Effector CD4-positive, alpha-beta T cell (primary cell): Measurements from ENCODE around the gene KLHL36.
A peak's percentile ranks its signal among the peaks of the same experiment; 100 is the strongest.

Experiments used
- DNase-seq: peaks from one replicate; pipeline ENCODE4 v3.0.0-alpha.2; 2020
- total RNA-seq: gene quantifications from one replicate; lab custom pipeline; 2026; lab: John Stamatoyannopoulos, UW

Gene KLHL36
- total RNA-seq = 114 reads per million, percentile 85 among the genes with 10 or more reads in this experiment

DNA sequence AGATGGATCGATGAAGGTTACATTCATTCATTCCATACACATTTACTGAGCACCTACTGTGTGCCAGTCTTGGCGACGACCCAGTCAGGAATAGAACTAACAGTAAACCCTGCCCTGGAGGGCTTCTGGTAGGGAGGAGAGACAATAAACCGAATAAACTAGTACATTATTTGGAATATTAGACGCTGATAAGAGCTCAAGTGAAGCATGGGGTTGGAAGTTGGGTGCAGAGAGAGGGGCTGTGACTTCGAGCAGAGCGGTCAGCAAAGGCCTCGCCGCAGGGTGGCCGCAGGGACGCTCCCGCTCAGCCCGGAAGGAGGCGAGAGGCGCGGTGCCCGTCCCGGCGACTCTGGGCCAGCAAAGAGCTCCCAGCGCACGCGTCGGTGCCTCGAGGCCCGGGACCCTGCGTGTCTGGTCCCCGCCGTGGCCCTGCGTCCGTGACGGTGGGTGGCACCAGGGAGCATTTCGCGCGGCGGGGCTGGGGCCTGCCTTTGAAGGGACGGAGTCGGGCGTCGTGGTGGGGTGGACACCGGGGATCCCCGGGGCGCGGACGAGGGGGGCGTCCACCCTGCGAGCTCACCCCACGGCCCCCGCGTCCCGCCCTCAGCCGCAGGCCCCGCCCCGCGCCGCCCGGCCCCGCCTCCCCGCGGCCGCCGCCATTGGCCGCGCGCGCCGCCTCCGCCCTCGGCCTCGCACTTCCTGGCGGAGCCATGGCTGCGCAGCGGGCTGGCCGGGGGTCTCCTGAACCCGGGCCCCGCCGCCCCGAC lies at the start of gene KLHL36:
KLHL36 (plus strand) TSS at position 684 of the 767 bp plus-strand sequence. CDS start 2,357 bp downstream, outside the sequence.
- peak; percentile 58 for DNase-seq

DNA sequence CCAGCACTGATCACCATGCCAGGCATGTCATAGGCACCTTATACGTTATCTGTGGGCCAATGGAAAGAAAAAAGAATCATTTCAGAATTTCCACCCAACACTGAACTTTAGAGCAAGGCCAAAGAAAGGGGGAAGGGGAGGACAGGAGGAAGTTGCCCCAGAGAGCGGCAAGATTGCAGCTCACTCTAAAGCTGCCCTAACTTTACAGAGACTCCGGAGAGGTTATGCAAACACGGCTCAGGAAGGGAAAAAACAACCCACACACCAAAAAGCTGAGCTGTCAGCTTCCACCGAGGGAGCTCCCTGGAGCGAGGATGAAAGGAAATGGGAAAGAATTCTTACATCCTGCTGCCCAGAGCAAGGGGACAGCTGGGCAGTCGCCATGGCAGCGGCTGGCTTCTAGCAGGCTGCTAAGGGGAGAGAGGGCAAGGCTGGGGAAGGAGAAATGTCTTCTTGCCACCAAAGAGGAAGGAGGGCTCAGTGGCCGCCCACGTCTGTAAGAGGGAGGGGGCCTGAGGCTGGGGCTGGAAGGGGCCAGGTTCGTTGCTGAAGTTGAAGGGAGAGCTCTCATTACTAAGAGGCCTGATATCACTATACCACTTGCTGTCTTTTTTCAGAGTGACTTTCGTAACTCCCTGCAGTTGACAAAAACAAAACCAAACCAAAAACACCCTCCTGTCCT lies 48.6 kb upstream of the KLHL36 start:
- no peak for DNase-seq

DNA sequence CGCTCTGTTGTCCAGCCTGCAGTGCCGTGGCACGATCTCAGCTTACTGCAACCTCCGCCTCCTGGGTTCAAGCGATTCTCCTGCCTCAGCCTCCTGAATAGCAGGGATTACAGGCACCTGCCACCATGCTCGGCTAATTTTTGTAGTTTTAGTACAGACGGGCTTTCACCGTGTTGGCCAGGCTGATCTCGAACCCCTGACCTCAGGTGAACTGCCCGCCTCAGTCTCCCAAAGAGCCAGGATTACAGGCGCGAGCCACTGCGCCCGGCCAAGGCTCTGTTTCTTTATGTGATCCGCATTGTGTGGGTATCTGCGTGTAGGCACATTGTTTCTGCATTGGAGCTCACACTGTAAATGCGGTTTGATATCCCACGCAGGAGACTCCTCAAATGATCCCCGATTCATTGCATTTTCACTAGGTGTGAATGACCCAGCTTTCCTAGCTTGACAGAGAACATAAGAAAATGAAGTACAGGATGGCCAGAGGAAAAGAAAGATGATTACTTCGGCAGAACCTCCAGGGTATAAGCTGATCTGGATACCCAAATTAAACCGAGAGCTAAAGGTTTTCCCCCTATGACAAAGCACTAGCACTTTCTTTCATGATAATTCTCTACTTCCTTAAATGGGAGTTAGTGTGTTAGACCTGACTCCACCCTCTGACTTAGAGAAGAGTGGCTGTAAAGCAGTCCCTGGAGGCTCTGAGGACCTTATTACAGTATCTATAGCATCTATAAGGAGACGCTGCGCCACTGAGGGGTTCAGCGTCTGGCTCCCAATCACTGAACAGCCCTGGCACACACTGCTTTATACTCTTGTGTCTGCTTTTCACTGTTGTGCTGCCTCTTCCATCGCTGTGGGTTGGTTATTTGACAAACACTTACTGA lies 47.7 kb upstream of the KLHL36 start:
- DNase-seq = peak; percentile 39

DNA sequence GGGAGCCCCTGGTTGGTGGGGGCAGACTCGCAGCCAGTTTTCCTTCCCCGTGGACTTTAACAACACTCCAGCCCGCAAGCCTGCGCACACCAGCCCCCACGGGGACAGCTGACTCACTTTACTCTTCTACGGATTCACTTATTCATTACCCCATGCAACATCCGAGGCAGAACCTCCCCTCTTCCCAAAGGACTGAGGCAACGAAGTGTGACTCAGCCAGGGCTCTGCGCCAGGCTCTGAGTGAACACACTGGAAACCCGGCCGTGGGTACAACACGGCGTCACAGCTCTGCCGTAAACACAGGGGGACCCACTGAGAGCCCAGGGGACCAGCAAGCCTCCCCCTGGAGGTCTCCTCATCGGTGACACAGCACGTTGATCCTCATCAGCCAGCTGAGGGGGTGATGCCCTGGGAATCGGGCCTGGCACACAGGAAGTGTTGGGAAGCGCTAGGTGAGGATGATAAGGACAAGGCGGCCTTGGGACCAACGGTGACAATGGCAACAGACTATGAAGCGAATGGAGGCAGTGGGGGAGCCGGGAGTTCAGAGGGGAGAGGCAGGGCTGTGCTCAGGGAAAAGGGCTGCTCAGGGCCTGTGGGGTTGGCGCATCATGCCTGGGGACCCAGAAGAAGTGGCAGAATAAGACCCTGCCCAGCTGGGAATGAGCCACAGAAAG lies 45.0 kb upstream of the KLHL36 start:
- DNase-seq = no peak

DNA sequence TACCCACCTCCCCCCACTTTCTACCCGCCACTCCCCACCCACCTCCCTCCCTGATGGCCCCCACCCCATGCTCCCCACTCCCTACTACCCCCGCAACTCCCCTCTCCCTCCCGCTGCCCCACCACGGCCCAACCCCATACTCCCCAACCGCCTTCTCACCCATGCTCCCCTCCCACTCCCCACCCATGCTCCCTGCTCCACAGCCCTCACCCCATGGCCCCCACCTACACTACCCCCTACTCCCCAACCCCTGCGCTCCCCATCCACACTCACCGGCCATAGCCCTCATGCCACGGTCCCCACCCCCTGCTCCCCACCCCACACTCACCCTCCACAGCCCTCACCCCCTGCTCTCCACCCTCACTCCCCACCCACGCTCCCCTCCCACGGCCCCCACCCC lies 44.4 kb upstream of the KLHL36 start:
- no peak for DNase-seq

DNA sequence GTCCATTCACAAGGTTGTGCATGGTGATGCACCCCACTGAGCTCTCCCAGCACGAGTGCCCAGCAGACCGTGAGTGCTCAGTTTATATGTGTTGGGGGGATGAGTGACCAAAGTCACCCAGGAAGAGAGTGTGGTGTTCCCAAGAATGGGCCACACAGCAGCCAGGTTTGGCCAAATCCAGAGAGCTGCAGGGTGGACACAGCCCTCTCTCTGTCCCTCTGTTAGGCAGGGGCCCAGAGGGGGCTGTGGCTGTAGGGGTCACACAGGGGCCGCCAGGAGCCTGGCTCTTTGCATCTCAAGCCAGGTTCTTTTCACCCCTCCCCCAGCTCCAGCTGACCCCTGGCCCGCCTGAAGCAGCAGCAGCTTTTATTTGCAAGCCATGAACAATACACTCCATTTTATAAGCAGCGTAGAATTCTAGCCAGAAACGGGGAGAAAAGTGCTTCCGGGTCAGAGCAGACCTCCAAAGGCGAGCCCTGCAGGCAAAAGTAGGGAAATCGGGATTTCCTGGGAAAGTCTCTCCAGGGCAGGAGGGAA lies 43.8 kb upstream of the KLHL36 start:
- DNase-seq = no peak

DNA sequence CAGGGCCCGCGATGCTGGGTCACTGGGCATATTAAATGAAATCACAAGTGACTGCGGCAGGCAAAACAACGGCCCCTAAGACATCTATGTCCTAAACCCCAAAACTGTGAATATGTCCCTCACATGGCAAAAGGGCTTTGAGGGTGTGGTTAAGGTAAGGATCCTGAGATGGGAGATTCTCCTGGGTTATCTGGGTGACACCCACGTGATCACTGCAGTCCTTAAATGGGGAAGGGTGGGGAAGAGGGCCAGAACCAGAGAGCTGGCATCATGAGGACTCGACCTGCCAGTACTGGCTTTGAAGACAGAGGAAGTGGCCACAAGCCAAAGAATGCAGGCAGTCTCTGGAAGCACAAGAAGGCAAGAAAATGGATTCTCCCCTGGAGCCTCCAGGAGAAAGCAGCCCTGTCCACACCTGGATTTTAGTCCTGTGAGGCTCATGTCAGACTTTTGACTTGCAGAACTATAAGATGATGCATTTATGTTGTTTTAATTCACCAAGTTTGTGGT lies 42.9 kb upstream of the KLHL36 start:
- no peak for DNase-seq

DNA sequence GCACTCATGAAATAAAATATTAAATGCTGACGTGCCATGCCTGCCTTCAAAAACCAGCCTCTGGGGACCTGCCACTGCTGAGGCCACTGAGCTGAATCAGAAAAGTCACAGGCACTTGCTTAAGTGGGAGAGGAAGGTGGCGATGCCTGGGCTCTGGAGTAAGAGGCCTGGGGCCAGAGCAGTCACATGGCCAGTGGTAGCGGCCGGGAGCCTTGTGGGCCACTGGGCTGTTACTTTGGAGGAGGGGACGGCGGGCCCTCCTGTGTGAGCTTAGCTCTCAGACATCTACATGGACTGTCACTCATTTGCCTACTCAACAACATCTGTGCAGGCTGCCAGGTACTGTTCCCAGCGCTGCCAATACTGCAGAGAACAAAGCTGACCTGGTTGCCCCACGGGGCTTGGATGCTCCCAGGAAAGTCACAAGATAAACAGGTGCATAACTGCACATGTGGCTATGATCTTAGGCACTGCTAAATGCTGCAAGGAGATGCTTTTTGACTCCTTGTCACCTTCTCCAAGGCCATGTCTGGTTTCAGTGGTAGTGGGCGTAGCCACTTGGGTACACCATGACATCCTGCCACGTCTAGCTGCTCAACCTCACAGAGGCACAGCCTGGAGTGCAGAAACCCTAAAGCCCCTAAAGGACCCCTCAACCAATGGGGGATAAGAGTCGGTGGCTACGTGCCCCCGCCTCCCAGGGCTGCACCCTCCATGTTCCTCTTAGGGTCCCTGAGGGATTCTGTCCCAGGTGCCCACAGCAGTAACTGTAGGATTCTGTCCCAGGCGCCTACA lies 42.0 kb upstream of the KLHL36 start:
- no peak for DNase-seq

DNA sequence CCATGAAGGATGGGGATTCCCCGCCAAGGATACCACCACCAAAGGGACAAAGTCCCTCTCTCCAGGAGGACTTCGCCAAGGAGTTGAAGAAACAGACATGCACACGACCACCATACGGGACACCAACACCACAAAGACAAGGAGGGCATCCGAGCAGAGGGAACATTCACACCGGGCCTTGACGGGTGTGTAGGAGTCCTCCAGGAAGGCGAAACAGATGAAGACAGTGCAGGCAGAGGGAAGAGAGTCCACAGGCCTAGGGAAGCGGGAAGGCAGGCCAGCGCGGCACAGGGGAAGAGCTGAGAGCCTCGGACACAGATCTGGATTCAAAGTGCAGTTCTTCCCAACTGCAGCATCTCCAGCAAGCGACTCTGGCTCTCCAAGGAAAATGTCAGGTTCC lies 41.2 kb upstream of the KLHL36 start:
- no peak for DNase-seq

DNA sequence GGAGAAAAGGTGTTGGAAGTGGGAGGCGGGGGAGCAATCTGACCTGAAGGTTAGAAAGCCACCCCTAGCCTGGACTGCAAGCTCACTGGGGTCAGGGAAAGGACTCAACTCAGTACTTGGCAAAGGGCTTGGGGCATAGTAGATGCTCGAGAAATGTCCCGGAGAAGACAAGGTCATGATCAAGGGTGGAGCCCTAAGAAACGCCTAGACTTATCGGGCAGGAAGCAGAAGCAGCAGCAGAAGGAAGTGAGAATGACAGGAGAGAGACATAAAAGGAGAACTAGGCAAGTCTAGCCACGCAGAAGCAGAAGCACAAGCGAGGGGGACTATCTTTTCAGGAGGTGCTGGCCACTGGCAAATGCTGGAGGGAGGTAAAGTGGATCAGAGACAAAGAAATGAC lies 40.6 kb upstream of the KLHL36 start:
- no peak for DNase-seq

DNA sequence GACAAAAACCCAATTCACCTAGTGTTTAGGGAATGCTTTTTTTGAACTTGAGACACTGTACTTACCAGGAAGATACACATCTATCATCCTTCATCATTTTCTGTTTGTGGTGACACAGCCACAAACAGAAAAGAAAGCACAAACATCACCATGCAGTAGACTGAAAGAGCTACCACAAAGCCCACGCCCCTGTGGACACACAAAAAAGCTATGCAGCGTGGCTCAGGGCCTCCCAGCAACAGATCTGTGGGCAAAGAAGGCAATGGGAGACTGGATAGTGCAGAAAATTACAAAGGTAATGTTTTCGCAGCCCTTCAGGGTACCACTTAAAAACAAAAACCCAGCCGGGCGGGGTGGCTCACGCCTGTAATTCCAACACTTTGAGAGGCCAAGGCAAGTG lies 40.0 kb upstream of the KLHL36 start:
- DNase-seq = no peak

DNA sequence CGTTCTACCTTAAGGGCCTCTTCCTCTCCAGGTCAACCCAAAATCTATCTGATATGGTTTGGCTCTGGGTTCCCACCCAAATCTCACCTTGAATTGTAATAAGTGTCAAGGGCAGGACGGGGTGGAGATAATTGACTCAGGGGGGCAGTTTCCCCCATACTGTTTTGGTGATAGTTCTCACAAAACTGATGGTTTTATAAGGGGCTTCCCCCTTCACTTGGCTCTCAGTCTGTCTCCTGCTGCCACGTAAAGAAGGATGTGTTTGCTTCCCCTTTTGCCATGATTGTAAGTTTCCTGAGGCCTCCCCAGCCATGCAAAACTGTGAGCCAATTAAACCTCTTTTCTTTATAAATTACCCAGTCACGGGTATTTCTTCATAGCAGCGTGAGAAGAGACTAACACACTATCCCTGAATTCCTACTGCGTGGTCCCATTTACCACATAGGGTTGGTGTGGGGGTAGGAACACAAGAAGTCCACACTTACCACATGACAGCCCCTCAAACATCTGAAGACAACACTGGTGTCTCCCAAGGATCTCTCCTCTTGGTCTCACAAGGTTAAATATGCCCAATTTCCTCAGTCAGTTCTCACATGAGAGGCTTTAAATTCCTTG lies 38.6 kb upstream of the KLHL36 start:
- no peak for DNase-seq

DNA sequence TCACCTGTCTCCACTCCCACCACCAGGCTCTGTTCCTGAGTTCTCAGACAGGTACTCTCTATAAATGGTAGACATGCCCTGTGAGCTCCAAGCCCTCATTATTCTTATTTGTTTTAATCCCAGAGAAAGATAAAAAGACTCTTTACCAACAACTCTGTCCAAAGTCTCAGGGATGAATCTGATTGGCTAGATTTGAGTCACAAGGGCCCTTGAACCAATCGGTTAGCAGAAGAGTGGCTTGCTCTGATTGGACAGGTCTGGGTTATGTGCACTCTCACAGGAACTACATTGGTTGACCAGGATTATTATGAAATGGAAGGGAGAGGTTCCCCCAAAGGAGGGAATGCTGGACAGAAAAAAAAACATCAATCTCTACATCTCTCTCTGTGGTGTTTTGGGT lies 37.9 kb upstream of the KLHL36 start:
- no peak for DNase-seq

DNA sequence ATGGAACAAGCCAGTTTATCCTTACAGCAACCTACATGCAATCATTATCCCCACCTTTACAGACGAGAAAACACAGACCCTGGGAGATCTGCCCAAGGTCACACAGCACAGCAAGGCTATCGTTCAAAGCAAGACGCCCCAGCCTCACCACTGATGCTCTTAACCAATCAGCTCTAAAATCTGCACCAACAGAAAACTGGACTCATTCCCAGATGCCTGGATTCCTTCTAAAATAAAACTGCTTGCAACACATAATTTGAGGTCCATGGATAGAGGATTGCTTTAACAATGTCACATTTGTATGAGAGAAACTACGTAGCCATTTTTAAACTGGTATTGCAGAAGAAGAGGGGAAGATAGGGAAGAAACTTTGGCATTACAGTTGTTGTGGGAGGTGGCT lies 37.3 kb upstream of the KLHL36 start:
- no peak for DNase-seq

DNA sequence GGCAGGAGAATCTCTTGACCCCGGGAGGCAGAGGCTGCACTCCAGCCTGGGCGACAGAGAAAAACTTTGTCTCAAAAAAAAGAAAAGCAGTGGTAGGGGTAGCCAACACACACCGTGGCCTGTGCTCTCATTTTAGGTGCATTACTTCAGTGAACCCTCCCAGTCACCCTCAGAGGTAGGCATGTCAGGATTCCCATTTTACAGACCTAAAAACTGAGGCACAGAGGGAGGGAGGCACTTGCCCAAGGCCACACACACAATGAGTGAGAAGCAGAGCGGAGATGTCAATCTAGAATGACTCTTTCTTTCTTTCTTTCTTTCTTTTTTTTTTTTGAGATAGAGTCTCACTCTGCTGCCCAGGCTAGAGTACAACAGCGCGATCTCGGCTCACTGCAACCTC lies 35.6 kb upstream of the KLHL36 start:
- DNase-seq = no peak

DNA sequence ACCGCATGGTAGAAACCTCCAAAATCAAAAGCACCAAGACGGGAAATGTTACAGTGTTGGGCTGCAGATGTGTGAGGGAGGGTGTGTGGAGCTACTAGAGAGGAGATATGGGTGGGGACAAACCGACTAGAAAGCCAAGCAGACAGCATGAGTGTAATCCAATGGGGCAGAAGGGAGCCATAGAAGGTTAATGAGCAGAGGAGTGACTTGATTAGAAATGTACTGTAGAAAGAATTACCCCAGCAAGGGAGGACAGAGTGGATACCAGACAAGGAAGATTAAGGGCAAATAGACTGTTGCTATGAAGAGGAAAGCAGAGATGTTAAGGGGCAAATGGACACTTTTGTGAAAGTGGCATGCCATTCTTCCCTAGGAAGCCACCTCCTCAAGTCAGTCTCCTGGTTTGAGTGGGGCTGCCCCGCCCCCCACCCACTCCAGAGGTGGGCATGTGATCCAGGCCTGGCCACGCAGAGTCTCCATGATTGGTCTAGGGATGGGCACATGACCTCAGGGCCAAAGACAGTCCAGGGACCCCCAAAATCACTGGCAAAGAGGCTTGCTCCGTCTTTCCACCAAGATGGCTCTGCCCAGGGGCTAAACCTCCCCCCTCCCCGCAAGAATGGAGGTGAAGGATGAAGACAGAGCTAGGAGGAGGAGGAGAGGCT lies 34.8 kb upstream of the KLHL36 start:
- DNase-seq = no peak

DNA sequence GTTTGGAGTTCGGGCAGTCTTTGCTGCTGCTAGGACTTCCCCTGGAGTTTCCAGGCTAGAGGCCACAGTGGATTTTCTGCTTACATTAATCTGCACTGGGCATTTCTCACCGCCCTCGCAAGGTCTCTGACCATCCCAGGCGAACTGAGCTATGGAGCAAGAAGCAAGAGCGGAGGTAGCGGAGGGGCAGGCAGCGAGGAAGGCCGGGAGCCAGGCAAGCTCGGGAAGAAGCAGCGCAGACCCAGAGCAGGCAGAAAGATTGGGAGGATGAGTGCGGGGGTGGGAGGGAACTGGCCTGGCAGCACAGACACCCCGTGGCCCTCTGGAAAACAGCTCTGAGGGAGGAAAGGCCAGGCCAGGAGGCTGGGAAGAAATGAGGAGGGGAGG lies 34.2 kb upstream of the KLHL36 start:
- no peak for DNase-seq

DNA sequence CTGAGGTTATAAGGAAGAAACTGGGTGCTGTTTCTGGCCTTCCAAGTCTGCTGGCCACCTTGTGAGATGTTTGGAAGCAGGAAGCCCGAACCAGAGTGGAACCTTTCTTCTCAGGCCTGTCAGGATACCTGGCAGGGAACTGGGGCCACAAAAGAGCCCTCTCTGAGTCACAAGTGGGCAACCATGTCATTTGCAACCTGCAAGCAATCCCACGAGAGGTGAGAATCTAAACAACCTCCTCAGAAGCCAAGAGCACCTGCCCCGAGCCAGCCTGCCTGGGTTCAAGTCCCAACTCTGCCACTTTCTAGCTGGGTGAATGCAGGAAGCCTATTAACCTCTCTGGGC lies 33.7 kb upstream of the KLHL36 start:
- no peak for DNase-seq

DNA sequence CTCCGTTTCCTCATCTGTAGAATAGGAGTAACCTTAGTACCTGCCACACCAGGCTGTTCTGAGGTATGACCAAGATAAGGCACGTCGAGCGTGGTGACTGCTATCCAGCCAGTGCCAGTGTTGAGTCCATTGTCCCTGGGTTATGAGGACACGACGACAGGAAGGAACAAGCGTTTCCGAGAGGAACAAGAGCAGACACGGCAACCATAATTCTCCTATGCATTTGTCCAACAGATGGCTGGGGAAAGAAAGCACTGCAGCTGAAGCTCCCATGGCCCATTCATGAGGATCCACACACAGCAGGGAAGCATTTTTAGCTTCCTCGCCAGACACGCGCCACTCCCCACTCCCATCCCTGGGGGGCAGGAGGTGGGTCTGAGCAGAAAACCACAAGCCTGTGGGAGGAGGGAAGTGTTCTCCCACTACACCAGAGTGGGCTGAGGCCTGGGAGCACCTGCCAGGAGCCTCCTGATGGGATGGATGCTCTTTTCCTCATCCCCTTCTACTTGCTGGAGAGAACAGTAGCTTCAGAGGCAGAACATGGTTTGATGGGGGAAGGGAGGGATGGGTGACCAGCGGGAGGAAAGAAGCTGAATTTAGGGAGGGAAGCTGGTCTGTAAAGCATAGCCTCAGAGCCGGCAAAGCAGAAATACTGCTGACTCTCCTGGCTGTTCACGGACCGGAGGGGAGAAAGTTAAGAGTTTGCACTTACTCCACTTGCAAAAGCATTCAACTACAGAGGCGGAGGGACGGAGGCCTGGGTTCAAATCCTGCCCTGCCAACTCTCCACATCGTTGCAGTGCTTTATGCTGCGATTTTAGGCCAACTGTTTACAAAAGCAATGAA lies 33.1 kb upstream of the KLHL36 start:
- DNase-seq = no peak

DNA sequence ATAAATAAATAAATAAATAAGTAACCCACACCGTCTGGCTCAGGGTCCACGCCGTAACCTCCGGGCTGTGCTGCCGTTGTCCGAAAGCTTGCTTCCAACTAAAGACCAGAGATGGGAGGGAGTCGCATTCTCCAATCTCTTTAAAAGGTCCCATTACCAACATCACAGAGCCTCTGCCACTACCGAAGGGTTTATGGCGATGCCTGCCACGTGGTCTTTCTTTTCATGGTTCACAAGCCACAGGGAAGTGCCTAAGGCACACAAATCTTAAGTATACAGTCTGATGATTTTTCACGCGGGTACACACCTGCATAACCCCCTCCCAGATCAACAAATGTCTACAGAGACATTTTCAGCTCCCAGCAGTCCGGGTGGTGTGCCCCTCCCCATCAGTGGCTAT lies 31.8 kb upstream of the KLHL36 start:
- DNase-seq = no peak
